ENCODE data around the gene SPSB3.

- TF ChIP-seq CTCF (IDR thresholded peaks at IDR 0.05), result no peak
- TF ChIP-seq POLR2A (IDR thresholded peaks at IDR 0.05), result no peak
Observed at GRCh38 chr16:1831186-1832075, 49.1 kb upstream of the SPSB3 start.
